Stomach (tissue), 9 donors: Measurements from ENCODE around the gene LAD1. TPM values are rescaled to one million over a fixed set of nuclear protein-coding genes. Genes with fewer than 3 reads are reported as not detected.
A peak's percentile ranks its signal among the peaks of the same experiment; 100 is the strongest.

ENCODE experiments used
- DNase-seq, 2 donors: peaks; one replicate each; pipeline versions ENCODE4 v3.0.0 to v3.0.0-alpha.2; 2013 to 2019
- H3K27ac ChIP-seq, 5 donors: fragments of 200-600 bp in 4 of 5; sonication (generic) in 4 of 5; one replicate each; pipeline ENCODE4 v1.5.1; 2013 to 2019; ENCODE audit warnings: mild to moderate bottlenecking in 1 of 5, moderate library complexity in 1 of 5
- H3K27me3 ChIP-seq, 3 donors: fragments of 200-600 bp; sonication (generic); one replicate each; pipeline ENCODE4 v1.5.1; 2017 to 2019; ENCODE audit warnings: mixed run types in 1 of 3
- H3K36me3 ChIP-seq, 4 donors: fragments of 200-600 bp; sonication (generic); 1 replicate in 3 of 4; 2 replicates in 1 of 4; pipeline ENCODE4 v1.5.1; 2016 to 2019
- H3K4me1 ChIP-seq, 4 donors: fragments of 200-600 bp; sonication (generic); one replicate each; pipeline ENCODE4 v1.5.1; 2016 to 2019
- H3K4me3 ChIP-seq, 4 donors: fragments of 200-600 bp; sonication (generic) in 3 of 4; one replicate each; pipeline ENCODE4 v1.5.1; 2016 to 2019; ENCODE audit warnings: mild to moderate bottlenecking in 1 of 4
- H3K9me3 ChIP-seq, 4 donors: fragments of 200-600 bp; sonication (generic); one replicate each; pipeline ENCODE4 v1.5.1; 2016 to 2019
- EP300 ChIP-seq: sonication (generic); formaldehyde crosslinking; IDR thresholded peaks from one replicate; pipeline ENCODE4 v1.6.1; 2017; ENCODE audit warnings: antibody characterized with exemption
- POLR2A ChIP-seq, 4 donors: fragments of 450-650 bp; IDR thresholded peaks; one replicate each; pipeline ENCODE4 v1.6.1; 2016; ENCODE audit warnings: antibody characterized with exemption in 4 of 4, control low read depth in 2 of 4, mild to moderate bottlenecking in 1 of 4, moderate library complexity in 1 of 4
- POLR2AphosphoS5 ChIP-seq, 3 donors: sonication (generic); formaldehyde crosslinking; IDR thresholded peaks; one replicate each; pipeline ENCODE4 v1.6.1; 2016; ENCODE audit warnings: antibody characterized with exemption in 3 of 3
- WGBS, 5 donors: extraction: QIAGEN DNeasy Blood & Tissue Kit in 3 of 5; methylation state at CpG; one replicate each; pipeline versions ENCODE4 v1.1.5 to v1.1.7; 2013 to 2018; 5-methylcytosine and 5-hydroxymethylcytosine counted together
- intact Hi-C: fragments of 100-400 bp; cut with DNase I; formaldehyde crosslinking; loops from one replicate; pipeline ENCODE4 v1.15.1; 2023; ENCODE audit warnings: low total_unique reads
- polyA plus RNA-seq, 3 donors: library from polyadenylated mRNA; stranded (reverse); fragments of 200-250 nt; gene quantifications; one replicate each; pipeline ENCODE4 v1.2.3, GENCODE V29; 2013
- total RNA-seq, 5 donors: library from RNA; depleted of rRNA; stranded (reverse); fragments of >200 nt; gene quantifications; one replicate each; pipeline versions ENCODE4 v1.1.0 to v1.2.3, GENCODE V29; 2014 to 2016
- TF ChIP-seq, protein P1 (sequence below), 7 experiments: fragments of 450-650 bp in 4 of 7; fragments of 200-600 bp in 3 of 7; sonication (generic) in 3 of 7; IDR thresholded peaks; one replicate each; pipeline ENCODE4 v1.5.1; 2016 to 2019; ENCODE audit warnings: antibody characterized with exemption in 7 of 7, control low read depth in 2 of 7, mild to moderate bottlenecking in 1 of 7
- donor health status: healthy with polysubstance abuse.
- donor health status: Bipolar disorder and iron deficiency.
- donor health status: healthy.

Gene LAD1
- total and polyA plus RNA-seq, 8 donors: 23.7 to 151 (median 50.9) TPM

DNA sequence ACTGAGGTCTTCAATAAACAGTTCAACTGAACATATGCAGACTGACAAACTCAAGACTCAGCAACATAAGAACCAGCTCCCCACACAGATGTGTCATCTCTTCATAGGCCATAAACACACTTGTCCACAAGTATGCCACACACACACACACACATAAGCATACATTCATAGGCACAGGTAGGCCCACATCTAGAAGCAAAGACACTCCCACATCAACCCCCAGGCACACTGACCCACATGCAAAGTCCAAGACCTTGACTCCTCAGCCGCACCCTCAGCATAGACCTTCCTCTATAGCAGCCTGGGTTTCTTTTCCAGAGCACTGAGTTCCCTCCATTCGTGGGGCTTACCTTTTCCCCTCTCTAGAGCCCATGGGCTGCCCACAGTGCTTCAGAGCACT, 1.4 kb downstream of the LAD1 start:
- intact Hi-C loops: no loop called here
- peaks cover 0 to 48% (median 17%) of the 10 kb centered on the region in 3 donors for H3K27me3 ChIP-seq
- DNase-seq: peak; percentile 46 to 71
- no peaks in the 10 kb centered on the region for H3K9me3 ChIP-seq
- H3K27ac ChIP-seq: peak overlapping the region; percentile 84 to 90 (median 88)
- H3K4me3 ChIP-seq: peak overlapping the region; percentile 43 to 55 (median 49)
- WGBS, 5 donors: 26 to 75% (median 60%) methylated on average over 2 of the region's 2 CpGs
- no peaks in the 10 kb centered on the region for H3K36me3 ChIP-seq
- H3K4me1 ChIP-seq: peaks cover 24 to 49% (median 36%) of the 10 kb centered on the region in 4 donors
- TF ChIP-seq POLR2A (IDR thresholded peaks at IDR 0.05) (no peak), POLR2AphosphoS5 (IDR thresholded peaks at IDR 0.05) (peak in 2 of 3 donors; percentile 20 to 55)

DNA sequence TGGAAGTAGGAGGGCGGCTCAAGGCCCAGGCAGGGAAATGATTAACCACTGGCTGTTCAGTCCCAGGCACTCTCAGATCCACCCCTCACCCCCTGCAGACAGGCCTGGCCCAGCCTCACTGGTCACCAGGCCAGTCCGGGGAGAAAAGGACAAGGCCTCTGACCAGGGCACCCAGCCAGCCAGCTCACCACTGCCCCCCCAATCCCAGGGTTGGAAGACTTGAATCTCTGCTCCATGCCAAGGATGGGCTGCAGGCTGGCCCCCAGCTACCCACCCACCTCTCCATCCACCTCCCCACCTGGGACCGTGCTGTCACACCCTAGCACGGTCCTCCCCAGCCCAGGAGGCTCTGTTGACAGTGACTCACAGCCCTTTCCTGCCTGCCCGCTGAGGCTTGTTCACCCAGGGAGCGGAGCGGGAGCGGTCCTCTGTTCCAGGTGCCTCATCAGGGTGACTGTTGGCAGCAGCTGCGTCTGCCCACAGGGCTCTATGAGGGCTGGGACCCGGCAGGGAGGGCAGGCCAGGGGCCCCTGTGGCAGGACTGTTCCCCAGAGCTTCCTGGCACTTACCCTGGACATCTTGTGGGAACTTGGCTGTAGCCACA, 2.2 kb downstream of the LAD1 start:
- peak; percentile 87 to 91 for DNase-seq
- intact Hi-C loops: no loop called here
- Histone ChIP-seq H3K36me3 (no peaks in the 10 kb centered on the region), H3K4me1 (peaks cover 24 to 49% (median 39%) of the 10 kb centered on the region in 4 donors), H3K9me3 (no peaks in the 10 kb centered on the region), H3K27me3 (peaks cover 0 to 43% (median 17%) of the 10 kb centered on the region in 3 donors), H3K27ac (peak overlapping the region; percentile 84 to 90 (median 88)), H3K4me3 (peak overlapping the region in 3 of 4 donors; percentile 44 to 55 (median 54))
- 26 to 64% (median 44%) methylated on average over 6 to 10 of the region's 10 CpGs for WGBS, 5 donors
- TF ChIP-seq EP300: no peak
- peak in 2 of 3 donors; percentile 80 to 90 for TF ChIP-seq POLR2AphosphoS5 (IDR thresholded peaks at IDR 0.05)

DNA sequence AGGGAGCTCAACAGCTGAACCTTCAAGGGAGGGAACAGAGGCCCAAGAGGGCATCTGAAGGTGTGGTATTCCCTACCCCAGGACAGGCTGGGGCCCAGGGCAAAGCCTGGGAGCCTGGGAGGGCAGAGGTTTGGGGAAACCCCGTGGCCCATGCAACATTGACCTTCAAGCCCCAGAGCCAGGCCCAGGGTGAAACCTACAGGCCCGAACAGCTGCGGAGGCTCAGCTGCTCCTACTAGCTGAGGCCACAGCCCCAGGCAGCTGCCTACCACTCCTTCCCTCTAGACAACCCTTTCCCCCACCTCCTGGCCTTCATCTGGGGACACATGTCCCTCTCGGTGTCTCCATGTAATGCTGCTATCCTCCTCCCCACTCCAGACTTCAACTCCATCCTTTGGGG, 3.2 kb downstream of the LAD1 start:
- intact Hi-C loops: no loop called here

DNA sequence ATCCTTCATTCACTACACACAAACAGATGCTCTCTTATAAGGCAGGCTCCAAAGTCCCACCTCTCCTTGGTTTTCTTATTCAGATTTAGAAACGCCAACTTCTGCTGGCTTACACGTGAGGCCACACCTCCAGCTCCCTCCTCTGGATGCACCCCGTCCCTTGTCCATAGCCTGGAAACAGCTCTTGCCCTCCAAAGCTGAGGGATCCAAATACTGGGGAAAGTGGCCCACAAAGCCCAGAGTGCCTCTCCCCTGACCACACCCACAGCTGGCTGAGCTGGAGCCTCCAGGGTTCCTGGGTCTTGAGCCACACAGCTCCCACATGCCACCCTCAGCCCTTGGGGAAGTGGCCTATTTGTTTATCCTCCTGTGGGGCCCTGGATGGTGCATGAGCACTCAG, 4.5 kb downstream of the LAD1 start:
- Histone ChIP-seq H3K9me3 (no peaks in the 10 kb centered on the region), H3K27ac (no peak overlapping the region), H3K36me3 (no peaks in the 10 kb centered on the region), H3K27me3 (peaks cover 0 to 25% (median 9%) of the 10 kb centered on the region in 3 donors), H3K4me3 (no peak overlapping the region), H3K4me1 (peaks cover 17 to 40% (median 29%) of the 10 kb centered on the region in 4 donors)
- TF ChIP-seq EP300 (no peak), POLR2AphosphoS5 (IDR thresholded peaks at IDR 0.05) (no peak), POLR2A (IDR thresholded peaks at IDR 0.05) (no peak)
- TF ChIP-seq, protein P1, sequence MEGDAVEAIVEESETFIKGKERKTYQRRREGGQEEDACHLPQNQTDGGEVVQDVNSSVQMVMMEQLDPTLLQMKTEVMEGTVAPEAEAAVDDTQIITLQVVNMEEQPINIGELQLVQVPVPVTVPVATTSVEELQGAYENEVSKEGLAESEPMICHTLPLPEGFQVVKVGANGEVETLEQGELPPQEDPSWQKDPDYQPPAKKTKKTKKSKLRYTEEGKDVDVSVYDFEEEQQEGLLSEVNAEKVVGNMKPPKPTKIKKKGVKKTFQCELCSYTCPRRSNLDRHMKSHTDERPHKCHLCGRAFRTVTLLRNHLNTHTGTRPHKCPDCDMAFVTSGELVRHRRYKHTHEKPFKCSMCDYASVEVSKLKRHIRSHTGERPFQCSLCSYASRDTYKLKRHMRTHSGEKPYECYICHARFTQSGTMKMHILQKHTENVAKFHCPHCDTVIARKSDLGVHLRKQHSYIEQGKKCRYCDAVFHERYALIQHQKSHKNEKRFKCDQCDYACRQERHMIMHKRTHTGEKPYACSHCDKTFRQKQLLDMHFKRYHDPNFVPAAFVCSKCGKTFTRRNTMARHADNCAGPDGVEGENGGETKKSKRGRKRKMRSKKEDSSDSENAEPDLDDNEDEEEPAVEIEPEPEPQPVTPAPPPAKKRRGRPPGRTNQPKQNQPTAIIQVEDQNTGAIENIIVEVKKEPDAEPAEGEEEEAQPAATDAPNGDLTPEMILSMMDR (IDR thresholded peaks at IDR 0.05): no peak
- intact Hi-C loops: no loop called here
- 29 to 52% (median 42%) methylated on average over 3 of the region's 3 CpGs for WGBS, 5 donors
- DNase-seq: no peak

More for the DNA sequence above, 3.2 kb downstream of the LAD1 start:
- Histone ChIP-seq H3K36me3 (no peaks in the 10 kb centered on the region), H3K4me3 (no peak overlapping the region), H3K4me1 (peaks cover 24 to 49% (median 38%) of the 10 kb centered on the region in 4 donors), H3K27ac (peak overlapping the region; percentile 42 to 90 (median 88)), H3K9me3 (no peaks in the 10 kb centered on the region), H3K27me3 (peaks cover 0 to 39% (median 17%) of the 10 kb centered on the region in 3 donors)
- DNase-seq: no peak
- 39 to 63% (median 58%) methylated on average over 3 to 4 of the region's 4 CpGs for WGBS, 5 donors
- TF ChIP-seq, protein P1 (IDR thresholded peaks at IDR 0.05): no peak
- TF ChIP-seq EP300 (no peak), POLR2AphosphoS5 (IDR thresholded peaks at IDR 0.05) (no peak), POLR2A (IDR thresholded peaks at IDR 0.05) (no peak)

DNA sequence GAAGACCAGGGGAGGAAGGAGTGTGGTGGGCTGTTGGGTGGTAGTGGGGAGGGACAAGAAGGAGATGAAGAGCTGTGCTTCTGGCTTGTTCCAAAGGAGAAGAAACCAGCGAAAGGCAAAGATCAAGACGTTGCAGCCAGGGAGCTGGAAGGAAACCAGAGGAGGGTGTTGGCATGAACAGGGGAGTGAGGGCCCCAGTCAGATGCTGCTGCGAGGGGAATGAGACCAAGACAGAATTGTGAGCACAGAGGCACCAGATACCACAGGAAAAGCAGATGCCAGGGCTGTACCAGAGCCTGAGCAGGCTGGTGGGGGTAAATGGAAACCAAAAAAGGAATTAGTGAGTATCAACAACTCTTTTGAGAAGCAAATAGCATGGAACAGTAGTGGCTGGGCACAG, 6.0 kb downstream of the LAD1 start:
- 45 to 57% (median 50%) methylated on average over 3 of the region's 3 CpGs for WGBS, 5 donors
- H3K27me3 ChIP-seq: peaks cover 0 to 17% (median 0%) of the 10 kb centered on the region in 3 donors
- intact Hi-C loops: no loop called here
- H3K9me3 ChIP-seq: no peaks in the 10 kb centered on the region
- H3K4me3 ChIP-seq: no peak overlapping the region
- peaks cover 0 to 11% (median 5%) of the 10 kb centered on the region in 4 donors for H3K36me3 ChIP-seq
- peaks cover 7 to 33% (median 20%) of the 10 kb centered on the region in 4 donors for H3K4me1 ChIP-seq
- DNase-seq: no peak
- H3K27ac ChIP-seq: no peak overlapping the region
- TF ChIP-seq, protein P1 (IDR thresholded peaks at IDR 0.05): no peak
- TF ChIP-seq POLR2A (IDR thresholded peaks at IDR 0.05): no peak
- no peak for TF ChIP-seq EP300
- no peak for TF ChIP-seq POLR2AphosphoS5 (IDR thresholded peaks at IDR 0.05)
